HS-27A (cell line): ENCODE results near the gene PXYLP1.

ENCODE experiments used
- DNase-seq: peaks from one replicate; pipeline ENCODE4 v3.0.0-alpha.2; 2012; ENCODE audit warnings: low read depth, missing footprints

The PXYLP1 gene

DNA sequence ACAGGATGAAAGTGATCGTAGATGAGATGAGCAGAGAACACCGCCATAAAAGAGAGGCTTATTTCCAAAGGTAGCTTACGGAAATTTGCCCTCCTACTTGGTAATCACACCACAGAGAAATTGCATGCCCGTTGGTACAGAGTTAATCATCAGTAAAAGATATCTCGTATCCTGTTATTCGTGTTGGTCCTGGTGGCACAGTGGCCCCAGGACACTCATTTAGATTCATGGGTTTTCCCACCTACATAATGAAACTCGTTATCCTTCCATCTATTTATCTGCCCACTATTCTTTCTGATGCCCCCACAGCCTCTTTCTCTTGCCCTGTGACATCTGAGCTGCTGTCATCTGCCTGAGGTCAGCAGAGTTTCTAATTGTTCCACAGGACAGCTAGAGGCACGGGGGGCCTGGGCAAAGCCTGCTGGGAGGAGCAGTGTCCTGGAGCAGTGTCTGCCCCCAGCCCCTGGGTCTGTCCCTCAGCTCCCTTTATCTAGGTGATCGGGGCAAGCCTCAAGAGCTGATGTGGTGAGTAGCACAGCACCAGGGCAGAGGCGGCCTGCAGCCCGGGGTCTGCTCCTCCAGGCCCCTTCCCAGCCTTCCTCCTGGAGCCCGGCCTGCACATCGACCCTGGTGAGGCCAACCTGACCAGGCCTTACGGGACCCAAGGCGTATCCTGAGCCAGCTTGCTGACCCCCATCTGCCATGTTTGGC, 42.2 kb downstream of the PXYLP1 start:
- no peak for DNase-seq

- no peak for DNase-seq
Measured at GRCh38 chr3:141274411-141275031, 42.9 kb downstream of the PXYLP1 start.

DNA sequence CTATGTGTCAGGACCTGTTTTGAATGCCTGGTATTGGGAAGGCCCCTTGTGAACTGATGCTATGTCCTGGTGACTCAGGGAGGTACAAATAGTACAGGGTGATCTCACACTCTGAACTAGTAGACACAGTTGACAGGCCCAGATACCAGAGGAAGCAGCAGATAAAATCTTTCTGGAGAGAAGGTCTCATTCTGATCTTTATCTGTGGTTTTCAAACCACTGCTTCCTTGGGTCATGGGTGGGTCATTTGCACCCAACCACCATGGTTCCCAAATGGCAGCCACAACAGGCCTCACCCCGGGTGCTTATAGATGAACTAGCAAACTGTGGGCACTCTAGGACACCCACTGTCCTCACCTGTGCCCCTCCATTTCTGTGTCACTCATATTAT, 43.4 kb downstream of the PXYLP1 start:
- no peak for DNase-seq

- DNase-seq: no peak
Measured at GRCh38 chr3:141275511-141275910, 43.9 kb downstream of the PXYLP1 start.

DNA sequence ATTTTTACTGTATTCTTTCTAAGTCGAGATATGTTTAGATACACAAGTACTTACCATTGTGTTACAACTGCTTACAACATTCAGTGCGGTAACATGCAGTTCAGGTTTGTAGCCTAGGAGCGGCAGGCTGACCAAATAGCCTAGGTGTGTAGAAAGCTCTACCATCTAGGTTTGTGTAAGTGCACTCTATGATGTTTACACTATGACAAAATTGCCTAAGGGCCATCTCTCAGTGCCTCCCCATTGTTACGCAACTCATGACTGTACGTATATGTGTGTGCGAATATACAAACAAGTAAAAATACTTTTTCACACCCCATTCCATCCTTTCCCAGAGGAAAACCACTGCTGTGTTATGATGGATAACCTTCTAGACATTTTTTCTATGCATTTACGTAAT, 44.3 kb downstream of the PXYLP1 start:
- no peak for DNase-seq

GRCh38 chr3:141276398-141276797, 44.8 kb downstream of the PXYLP1 start:
- no peak for DNase-seq

GRCh38 chr3:141277451-141277850, 45.8 kb downstream of the PXYLP1 start:
- no peak for DNase-seq

DNA sequence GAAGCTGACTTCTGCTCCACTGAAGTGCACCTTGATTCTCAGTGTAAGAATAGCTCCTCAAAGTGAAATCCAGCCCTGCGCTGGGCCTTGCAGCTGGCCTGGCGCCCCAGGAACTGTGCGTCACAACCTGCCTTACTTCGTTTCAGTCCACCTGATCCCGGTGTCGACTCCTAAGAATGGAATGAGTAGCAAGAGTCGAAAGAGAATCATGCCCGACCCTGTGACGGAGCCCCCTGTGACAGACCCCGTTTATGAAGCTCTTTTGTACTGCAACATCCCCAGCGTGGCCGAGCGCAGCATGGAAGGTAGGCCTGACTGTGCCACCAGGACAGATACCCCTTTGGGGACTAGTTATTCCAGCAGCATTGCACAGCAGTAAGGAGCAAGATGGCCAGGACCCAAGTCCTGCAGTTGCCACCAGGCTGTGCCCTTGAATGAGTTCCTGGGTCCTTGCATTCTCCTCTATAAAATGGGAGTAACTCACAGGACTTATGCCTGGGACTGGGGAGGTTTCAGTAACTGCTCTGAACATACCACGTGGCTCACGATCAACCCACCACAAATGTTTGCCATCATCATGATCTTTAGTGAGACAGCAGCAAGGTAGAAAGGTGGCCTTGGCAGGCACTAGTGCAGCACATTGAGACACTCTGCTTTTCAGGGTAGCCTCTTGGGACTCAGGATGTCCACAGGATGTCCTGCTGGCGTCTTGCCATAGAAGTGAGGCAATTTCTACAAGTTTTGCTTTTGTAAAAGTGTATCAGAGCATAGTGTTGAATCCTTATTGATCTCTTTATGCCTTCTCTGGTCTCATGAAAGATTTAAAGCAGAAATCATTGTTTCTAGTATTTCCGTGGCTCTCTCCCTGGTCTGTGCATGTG, 46.8 kb downstream of the PXYLP1 start:
- DNase-seq: no peak

- no peak for DNase-seq
Measured at GRCh38 chr3:141279077-141279967, 47.7 kb downstream of the PXYLP1 start.

GRCh38 chr3:141280086-141280485, 48.5 kb downstream of the PXYLP1 start:
- DNase-seq: no peak

DNA sequence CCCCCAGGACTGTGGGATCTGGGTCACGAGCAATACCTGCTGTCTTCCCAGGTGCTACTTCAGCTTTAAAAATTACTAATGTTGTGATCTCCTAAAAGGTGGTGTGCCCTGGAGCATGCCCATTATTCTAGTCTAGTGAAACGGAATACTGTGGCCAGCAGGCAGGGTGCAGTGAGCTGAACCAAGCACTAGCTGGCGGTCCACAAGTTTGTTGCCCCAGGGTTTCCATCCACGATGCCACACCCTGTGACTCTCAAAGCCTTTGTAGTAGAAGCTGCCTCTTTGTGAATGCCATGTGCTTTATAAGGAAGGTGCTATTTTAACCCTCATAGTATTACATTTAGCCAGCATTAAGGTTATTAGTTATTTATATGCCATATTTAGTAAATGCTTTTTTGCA, 49.1 kb downstream of the PXYLP1 start:
- DNase-seq: no peak

GRCh38 chr3:141285570-141285969, 53.9 kb downstream of the PXYLP1 start:
- DNase-seq: no peak

DNA sequence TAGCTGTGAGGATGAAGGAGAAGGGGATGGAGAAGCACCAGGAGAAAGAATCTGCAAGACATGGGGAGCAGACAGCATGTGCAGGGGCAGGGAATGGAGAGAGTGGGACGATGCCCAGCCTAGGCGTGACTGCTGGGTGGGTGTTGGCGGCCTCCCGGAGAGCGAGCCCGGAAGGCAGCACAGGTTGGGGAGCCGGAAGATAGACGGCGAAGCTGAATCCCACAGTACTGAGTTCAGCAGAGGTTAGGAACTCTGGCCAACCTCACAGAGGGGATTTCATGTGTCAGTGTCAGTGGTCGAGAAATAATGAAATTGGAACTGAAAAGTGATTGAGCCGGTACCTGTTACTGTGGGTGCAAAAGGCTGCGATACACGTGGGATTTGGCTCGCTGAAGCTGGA, 55.2 kb downstream of the PXYLP1 start:
- DNase-seq: no peak

- DNase-seq: no peak
Measured at GRCh38 chr3:141287326-141287725, 55.7 kb downstream of the PXYLP1 start.

DNA sequence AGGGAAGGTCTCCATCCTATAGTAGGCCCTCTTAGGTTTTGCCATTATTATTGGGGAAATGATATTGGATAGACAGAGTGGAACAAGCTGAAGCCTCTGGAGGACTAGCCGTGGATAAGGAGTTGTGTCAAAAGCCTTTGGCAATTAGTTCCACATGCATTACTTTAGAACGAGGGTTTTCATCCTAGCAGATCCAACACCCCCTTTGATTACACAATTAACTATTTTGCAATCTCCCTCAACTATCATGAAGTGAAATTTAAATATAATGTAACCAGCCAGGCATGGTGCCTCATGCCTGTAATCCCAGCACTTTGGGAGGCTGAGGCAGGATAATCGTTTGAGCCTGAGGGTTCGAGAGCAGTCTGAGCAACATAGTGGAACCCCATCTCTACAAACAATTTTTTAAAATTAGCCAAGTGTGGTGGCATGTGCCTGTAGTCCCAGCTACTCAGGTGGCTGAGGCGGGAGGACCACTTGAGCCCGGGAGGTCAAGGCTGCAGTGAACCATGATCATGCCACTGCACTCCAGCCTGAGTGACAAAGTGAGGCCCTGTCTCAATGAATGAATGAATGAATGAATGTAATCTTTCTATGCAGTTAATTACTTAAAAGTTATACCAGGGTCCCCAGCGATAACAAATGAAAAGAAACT, 56.8 kb downstream of the PXYLP1 start:
- DNase-seq: no peak

GRCh38 chr3:141289228-141289772, 57.7 kb downstream of the PXYLP1 start:
- no peak for DNase-seq

DNA sequence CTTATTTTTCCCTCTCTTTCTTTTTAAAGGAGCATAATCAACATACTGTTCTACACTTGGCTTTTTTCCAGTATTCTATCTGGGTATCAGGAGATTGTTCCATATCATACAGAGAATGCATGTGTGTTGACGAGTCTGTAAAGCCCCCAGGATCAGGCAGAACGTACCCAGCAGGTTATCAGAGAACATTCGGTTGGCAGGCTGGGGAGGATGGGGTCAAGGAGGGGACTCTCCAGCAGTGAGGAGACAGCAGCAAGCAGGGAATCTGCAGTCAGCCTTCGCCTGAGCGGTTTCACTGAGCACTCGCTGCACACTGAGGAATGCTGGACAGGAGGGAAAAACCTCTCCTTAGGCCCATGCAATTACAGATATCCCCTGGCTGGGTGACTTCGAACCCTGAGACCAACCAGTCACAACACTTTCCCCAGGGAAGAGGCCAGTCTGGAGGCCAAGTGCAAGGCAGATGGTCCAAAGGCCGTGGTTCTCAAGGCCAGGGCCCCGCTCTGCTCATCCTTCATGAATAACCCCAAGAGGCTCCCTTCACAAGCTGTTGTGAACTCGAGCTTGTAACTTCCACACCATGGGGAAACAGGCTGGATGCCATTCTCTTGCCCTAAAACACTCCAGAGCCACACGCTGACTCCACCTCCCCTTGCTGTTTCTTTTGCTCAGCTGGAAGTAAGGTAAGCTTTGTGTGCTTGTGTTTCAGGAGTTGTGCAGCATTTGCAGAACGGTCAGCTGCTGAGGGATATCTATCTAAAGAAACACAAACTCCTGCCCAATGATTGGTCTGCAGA, 60.1 kb downstream of the PXYLP1 start:
- no peak for DNase-seq

- DNase-seq: no peak
Measured at GRCh38 chr3:141292356-141293058, 60.9 kb downstream of the PXYLP1 start.

GRCh38 chr3:141294301-141294700, 62.7 kb downstream of the PXYLP1 start:
- DNase-seq: no peak

- DNase-seq: no peak
Measured at GRCh38 chr3:141294848-141295247, 63.2 kb downstream of the PXYLP1 start.
